ENCODE results near the gene APC.
"Not testable (repeated sequence)": the region's sequence is repeated elsewhere in the genome, so short reads cannot be mapped to it uniquely, and the experiment has no call there.

The APC gene

GRCh38 chr5:112737463-112738190 is at the start of gene APC:
Gene APC, plus strand, starts transcription at chr5:112737885. Its CDS starts 17,006 bp downstream, at chr5:112754891.
- DNase-seq = peak; percentile 90

DNA sequence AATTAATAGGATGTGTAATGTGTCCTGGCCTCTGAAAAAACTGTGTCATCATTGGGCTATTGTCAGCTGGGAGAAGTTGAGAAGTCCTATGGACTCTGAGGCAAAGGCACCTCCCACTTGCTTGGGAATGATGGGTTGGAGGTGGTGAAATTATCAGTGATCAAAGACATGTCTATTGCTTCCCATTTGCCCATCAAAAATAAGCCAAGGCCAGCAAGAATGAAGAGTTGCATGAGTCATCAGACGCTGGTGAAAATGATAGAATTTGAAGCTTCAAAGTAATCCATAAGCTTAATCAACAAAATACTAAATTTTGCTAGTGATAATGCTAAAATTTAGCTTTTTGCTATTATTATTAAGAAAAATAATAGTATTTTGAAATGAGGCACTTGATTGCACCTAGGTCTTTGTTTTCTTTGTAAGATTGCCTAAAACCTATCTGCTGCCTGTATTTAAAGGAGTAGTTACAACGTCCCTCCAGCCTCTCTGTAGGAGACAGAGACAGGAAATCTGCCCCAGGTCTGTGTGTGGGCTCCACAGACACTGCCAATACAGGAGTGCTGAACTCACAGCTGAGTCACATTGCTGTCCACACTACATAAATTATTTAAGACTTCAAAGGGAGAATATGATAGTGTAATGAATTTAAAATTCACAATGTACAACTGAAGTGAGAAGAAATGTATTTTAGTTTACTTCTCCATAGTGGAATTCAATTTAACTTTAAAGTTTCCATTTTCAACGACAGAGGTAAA is 48.4 kb upstream of the APC start:
- no peak for DNase-seq

- DNase-seq = no peak
These were observed 46.9 kb upstream of the APC start for GRCh38 chr5:112690605-112691338.

DNA sequence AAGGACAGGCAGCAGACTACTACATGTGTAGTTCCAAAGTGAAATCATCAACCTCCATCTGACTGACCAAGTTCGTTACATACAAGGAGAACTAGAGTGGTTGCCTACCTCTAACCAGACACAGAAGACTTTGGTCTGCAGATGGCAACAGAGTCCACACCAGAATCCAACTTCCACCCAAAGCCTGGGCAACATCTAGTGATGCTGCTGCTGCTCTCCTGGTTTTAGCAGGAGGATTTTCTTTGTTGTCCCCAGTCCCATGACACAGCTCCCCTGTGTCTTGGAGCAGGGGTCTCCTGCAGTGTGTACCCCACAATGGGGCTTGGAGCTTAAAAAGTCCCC is 46.4 kb upstream of the APC start:
- no peak for DNase-seq

DNA sequence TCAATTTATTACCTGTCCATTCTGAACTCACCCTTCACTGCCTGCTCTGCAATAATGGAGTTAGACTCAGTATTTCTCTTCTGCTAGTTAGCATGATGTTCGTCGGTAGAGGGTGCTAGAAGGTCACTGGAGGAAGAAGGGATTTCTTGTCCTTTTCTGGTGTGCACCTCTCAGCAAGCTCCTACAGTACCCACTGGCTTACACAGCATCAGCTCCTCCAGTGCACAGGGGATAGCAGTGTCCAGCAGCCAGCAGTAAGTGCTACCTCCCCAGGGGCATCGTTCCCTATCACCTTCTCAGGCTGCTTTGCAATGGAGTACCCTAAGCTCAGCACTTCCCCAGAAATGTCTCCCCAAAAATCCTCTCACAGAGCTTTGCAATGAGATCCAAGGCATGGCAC is 45.9 kb upstream of the APC start:
- peak; percentile 60 for DNase-seq

GRCh38 chr5:112692472-112692871 is 45.2 kb upstream of the APC start:
- DNase-seq = no peak

- no peak for DNase-seq
These were observed 44.4 kb upstream of the APC start for GRCh38 chr5:112693301-112693700.

DNA sequence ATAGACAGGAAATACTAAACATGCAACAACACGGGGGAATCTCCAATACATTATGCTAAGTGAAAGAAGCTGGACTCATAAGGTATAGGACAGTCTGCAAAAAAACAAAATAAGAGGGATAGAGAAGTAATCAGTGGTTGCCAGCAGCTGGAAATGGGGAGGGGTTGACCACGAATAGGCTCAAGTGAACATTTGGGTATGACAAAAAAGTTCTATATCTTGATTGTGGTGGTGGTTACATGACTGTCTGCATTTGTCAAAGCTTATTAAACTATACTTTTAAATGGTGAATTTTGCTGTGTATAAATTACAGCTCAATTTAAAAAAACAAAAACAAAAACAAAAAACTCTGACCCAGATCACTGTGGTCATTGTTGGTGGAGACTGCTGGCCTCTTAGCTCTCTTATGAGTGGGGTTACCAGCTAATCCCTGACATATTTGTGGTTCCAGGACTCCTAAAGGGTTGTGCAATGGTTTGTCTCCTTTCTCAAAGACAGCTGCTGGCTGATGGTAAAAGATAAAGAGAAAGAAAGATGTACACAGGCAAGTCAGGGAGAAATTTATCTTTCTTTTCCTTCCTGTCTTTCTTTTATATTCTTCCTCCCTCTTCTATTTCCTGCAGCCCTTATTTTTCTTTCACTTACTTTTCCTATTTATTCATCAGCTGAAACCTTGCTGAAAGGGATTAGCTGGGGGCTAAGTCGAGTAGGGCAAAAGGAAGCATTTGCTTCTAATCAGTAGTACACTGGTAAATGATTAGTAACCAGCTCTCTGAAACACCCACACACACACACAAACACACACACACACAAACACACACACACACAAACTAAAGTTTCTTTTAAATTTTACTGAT is 42.6 kb upstream of the APC start:
- DNase-seq = no peak

- no peak for DNase-seq
These were observed 40.9 kb upstream of the APC start for GRCh38 chr5:112696786-112697185.

- DNase-seq = no peak
These were observed 40.4 kb upstream of the APC start for GRCh38 chr5:112697322-112697721.

GRCh38 chr5:112697833-112698232 is 39.9 kb upstream of the APC start:
- no peak for DNase-seq

GRCh38 chr5:112703866-112704820 is 33.5 kb upstream of the APC start:
- no peak for DNase-seq

DNA sequence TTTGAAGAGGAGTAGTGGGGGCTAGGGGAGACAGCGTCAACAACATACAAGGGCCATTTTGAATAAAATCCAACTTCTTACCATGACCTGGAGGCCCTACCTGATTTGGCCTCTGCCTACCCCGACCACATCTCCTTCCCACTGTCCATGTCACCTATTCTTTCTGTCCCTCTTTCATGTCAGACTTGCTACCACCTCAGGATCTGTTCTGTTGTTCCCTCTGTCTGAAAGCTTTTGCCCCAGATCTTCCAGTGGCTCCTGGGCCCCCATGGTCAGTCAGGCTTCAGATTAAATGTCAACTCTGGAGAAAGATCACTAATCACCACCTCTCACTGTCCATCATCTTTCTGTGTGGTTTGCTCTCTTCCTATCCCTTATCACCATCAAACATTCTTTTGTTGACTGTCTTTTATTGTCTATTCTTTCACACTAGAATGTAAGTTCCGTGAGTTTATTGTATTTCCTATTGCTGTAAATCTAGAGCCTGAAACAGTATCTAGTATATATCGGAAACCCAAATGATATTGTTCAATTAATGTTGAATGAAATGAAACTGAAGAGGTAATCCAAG is 31.2 kb upstream of the APC start:
- DNase-seq = no peak

DNA sequence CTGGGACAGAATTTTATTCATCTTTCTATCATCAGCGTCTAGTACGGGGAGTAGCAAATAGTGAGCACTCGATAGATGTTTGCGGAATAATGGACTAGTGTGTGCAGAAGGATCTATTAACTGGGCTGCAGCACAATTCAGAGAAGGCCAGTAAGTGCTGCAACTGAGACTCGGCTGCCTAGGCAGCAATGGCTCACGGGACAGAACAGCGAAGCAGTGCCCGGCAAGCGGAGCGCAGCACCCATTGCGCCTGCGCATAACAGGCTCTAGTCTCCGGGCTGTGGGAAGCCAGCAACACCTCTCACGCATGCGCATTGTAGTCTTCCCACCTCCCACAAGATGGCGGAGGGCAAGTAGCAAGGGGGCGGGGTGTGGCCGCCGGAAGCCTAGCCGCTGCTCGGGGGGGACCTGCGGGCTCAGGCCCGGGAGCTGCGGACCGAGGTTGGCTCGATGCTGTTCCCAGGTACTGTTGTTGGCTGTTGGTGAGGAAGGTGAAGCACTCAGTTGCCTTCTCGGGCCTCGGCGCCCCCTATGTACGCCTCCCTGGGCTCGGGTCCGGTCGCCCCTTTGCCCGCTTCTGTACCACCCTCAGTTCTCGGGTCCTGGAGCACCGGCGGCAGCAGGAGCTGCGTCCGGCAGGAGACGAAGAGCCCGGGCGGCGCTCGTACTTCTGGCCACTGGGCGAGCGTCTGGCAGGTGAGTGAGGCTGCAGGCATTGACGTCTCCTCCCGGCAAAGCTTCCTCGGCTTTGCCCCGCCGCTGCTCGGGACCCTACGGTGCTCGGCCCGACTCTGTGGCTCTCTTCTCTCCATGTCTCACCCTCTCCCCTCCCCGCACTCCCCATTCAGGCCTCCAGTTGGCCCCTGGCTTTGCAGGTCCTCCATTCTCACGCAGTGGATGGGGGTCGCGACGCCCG is 30.2 kb upstream of the APC start:
- DNase-seq = peak; percentile 99

DNA sequence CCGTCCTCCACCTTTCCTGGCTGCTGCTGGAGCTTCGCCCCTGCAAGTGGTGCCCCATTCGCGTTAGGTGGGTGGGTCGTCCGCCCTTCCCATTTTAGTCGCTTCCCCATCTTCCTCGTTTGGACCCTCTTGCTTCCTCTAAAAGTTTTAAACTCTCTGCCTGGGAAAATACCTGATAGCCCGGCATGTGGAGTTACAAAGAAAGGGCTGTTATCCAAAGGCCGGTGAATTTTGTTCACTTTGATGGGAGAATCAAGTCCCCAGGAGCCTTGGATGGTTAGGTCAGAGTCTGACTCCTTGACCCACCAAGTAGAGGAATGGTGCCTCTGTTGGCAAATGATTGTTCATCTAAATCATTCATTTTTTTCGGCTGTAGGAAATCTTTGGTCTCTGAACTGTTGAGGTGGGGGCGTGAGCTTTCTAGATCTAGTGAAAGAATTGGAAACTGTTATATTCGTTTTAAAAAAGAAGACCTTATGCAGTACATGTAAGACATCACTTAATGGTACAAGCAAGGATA is 29.5 kb upstream of the APC start:
- DNase-seq = peak; percentile 4

DNA sequence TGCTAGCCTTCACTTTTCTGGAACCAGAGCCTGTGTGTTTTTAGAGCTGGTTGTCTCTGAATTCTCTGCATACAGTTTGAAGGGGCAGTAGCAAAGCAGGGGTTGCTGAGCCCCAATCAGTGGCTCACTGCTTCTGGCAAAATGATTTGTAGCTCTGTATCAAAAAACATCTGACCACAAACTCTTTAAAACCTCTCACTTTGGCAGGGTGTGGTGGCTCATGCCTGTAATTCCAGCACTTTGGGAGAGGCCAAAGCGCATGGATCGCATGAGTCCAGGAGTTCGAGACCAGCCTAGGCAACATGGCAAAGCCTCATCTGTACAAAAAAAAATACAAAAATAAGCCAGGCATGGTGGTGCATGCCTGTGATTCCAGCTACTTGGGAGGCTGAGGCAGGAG is 28.3 kb upstream of the APC start:
- no peak for DNase-seq

- DNase-seq = no peak
These were observed 26.8 kb upstream of the APC start for GRCh38 chr5:112710896-112711295.

- DNase-seq = no peak
These were observed 26.2 kb upstream of the APC start for GRCh38 chr5:112711436-112711835.

DNA sequence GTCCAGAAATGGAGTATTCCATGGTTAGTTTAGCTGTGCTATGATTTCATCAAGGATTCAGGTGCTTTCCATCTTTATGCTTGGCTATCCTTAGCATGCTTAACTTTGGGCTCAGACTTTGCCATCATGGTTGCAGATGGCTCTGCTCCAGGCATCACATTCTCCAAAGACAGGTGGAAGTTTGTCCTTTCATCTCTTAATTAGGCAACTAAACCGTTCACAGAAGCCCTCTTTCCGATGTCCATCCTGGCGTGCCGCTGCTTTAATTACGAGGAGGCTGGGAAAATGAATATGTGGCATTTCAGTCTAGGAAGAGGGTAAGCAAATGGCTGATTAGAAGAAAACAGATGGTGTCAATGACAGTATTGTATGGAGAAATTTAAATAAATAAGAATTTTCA is 24.5 kb upstream of the APC start:
- DNase-seq = no peak

DNA sequence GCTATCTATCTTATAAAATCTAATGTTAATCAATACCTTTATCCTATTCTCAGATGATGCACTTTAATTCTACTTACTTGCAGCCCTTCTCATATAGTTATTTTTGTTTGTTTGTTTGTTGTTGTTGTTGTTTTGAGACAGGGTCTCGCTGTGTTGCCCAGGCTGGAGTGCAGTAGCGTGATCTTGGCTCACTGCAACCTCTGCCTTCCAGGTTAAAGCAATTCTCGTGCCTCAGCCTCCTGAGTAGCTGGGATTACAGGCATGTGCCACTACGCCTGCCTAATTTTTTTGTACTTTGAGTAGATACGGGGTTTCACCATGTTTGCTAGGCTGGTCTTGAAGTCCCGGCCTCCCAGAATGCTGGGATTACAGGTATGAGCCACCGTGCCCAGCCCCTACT is 20.8 kb upstream of the APC start:
- not testable (repeated sequence) for DNase-seq
